HepG2 (cell line): ENCODE results near the gene USP34. TPM values are rescaled to one million over a fixed set of nuclear protein-coding genes. Genes with fewer than 3 reads are reported as not detected.
A peak's percentile ranks its signal among the peaks of the same experiment; 100 is the strongest.

Experiments used
- ARID3A ChIP-seq: IDR thresholded peaks from 2 replicates; pipeline ENCODE4 v1.6.1; 2012; ENCODE audit warnings: low read depth, low read length, improper control_type of control experiment
- BRD4 ChIP-seq: sonication (generic); formaldehyde crosslinking; IDR thresholded peaks from 2 replicates; pipeline ENCODE4 v1.4.0; 2020; ENCODE audit warnings: missing genetic modification reagents
- CCDC6 ChIP-seq: sonication (generic); formaldehyde crosslinking; IDR thresholded peaks from 2 replicates; pipeline ENCODE4 v1.8.1; 2022; ENCODE audit warnings: mild to moderate bottlenecking, missing genetic modification reagents, moderate library complexity
- GABPA ChIP-seq, 2 experiments: IDR thresholded peaks; 2 replicates each; pipeline ENCODE4 v1.6.1; 2011 to 2016; ENCODE audit warnings: low read depth in 2 of 2, low read length in 1 of 2, missing biosample characterization in 1 of 2, missing genetic modification characterization in 1 of 2
- HDAC2 ChIP-seq: sonication (generic); formaldehyde crosslinking; IDR thresholded peaks from 2 replicates; pipeline ENCODE4 v1.4.0; 2020; ENCODE audit warnings: missing genetic modification reagents
- HMG20A ChIP-seq: IDR thresholded peaks from 2 replicates; pipeline ENCODE4 v1.6.1; 2016; ENCODE audit warnings: borderline replicate concordance
- HOXA7 ChIP-seq: sonication (generic); formaldehyde crosslinking; IDR thresholded peaks from 2 replicates; pipeline ENCODE4 v1.8.1; 2022; ENCODE audit warnings: mild to moderate bottlenecking, missing genetic modification reagents, moderate library complexity
- ISL2 ChIP-seq: sonication (generic); formaldehyde crosslinking; IDR thresholded peaks from 2 replicates; pipeline ENCODE4 v1.5.0; 2020; ENCODE audit warnings: missing genetic modification reagents
- KIAA2018 ChIP-seq: sonication (generic); formaldehyde crosslinking; IDR thresholded peaks from 2 replicates; pipeline ENCODE4 v1.5.0; 2020; ENCODE audit warnings: mild to moderate bottlenecking, missing genetic modification reagents, borderline replicate concordance
- MXD1 ChIP-seq: sonication (generic); formaldehyde crosslinking; IDR thresholded peaks from 2 replicates; pipeline ENCODE4 v1.4.0; 2020; ENCODE audit warnings: mild to moderate bottlenecking, missing genetic modification reagents
- NFKBIZ ChIP-seq: IDR thresholded peaks from 2 replicates; pipeline ENCODE4 v1.6.1; 2018; ENCODE audit warnings: missing genetic modification reagents, missing compliant biosample characterization
- SATB2 ChIP-seq: sonication (generic); formaldehyde crosslinking; IDR thresholded peaks from 2 replicates; pipeline ENCODE4 v1.5.0; 2020; ENCODE audit warnings: missing genetic modification reagents
- SP2 ChIP-seq: sonication (generic); formaldehyde crosslinking; IDR thresholded peaks from 2 replicates; pipeline ENCODE4 v1.5.1; 2020; ENCODE audit warnings: mild to moderate bottlenecking, missing genetic modification reagents
- SRF ChIP-seq: IDR thresholded peaks from 2 replicates; pipeline ENCODE4 v1.6.1; 2011; ENCODE audit warnings: mild to moderate bottlenecking, low read depth, low read length, moderate library complexity
- U2AF2 ChIP-seq: fragments of 200-400 bp; formaldehyde crosslinking; IDR thresholded peaks from 2 replicates; pipeline ENCODE4 v1.6.1; 2017; ENCODE audit warnings: low read depth, mild to moderate bottlenecking, low read length
- ZNF350 ChIP-seq: sonication (generic); formaldehyde crosslinking; IDR thresholded peaks from 2 replicates; pipeline ENCODE4 v1.4.0; 2020; ENCODE audit warnings: mild to moderate bottlenecking, low read depth, missing genetic modification reagents, borderline replicate concordance
- ZNF670 ChIP-seq: sonication (generic); formaldehyde crosslinking; IDR thresholded peaks from 2 replicates; pipeline ENCODE4 v1.8.0; 2022; ENCODE audit warnings: mild to moderate bottlenecking, missing genetic modification reagents, borderline replicate concordance
- polyA plus RNA-seq, 8 experiments: library from polyadenylated mRNA; depleted of rRNA in 3 of 8; stranded (reverse) in 7 of 8; unstranded in 1 of 8; fragments of >200 nt; fragmentation: Illumina TruSeq in 4 of 8; extraction: Trizol in 4 of 8; gene quantifications; 2 replicates each; pipeline versions ENCODE4 v1.2.1 to v1.2.3, GENCODE V29; 2011 to 2016; ENCODE audit warnings: low read depth in 4 of 8, missing spikeins in 1 of 8, mixed read lengths in 1 of 8; ENCODE audit not compliant: insufficient read depth in 1 of 8
- total RNA-seq, 5 experiments: library from RNA; depleted of rRNA; stranded (reverse); fragments of >200 nt; fragmentation: Illumina TruSeq; extraction: Trizol; gene quantifications; 2 replicates each; pipeline ENCODE4 v1.2.3, GENCODE V29; 2016; ENCODE audit warnings: low read depth in 1 of 5

The USP34 gene
- total and polyA plus RNA-seq, 2 of the 13 experiments (the other 11 are each of a cell fraction or from before 2014, with no cell fraction given) = 99.2 to 100 TPM

GRCh38 chr2:61426267-61426897, 44.5 kb downstream of the USP34 start (continued):
- TF ChIP-seq HMG20A (CRISPR knock-in tag) (no peak), ISL2 (CRISPR knock-in tag) (no peak), HDAC2 (CRISPR knock-in tag) (no peak), ARID3A (0 out of 2 replicates have a peak, but pooled peaks have one; percentile 19), KIAA2018 (CRISPR knock-in tag) (no peak), CCDC6 (CRISPR knock-in tag) (no peak), MXD1 (CRISPR knock-in tag) (no peak), SATB2 (no peak), SRF (no peak), ZNF670 (CRISPR knock-in tag) (no peak), HOXA7 (CRISPR knock-in tag) (no peak), GABPA (IDR thresholded peaks at IDR 0.05; ENCODE audit: low read depth, low read length) (no peak), GABPA (CRISPR knock-in tag; IDR thresholded peaks at IDR 0.05; ENCODE audit: low read depth) (no peak), U2AF2 (no peak), BRD4 (CRISPR knock-in tag) (0 out of 2 replicates have a peak, but pooled peaks have one; percentile 18), NFKBIZ (CRISPR knock-in tag) (no peak), SP2 (CRISPR knock-in tag) (no peak), ZNF350 (no peak; the same call in 1 of the 2 replicates)
- TF ChIP-seq, all 625 proteins: peak for 54
